HG03095 (cell line): ENCODE results near the gene IL17B.
"Not testable (repeated sequence)": the region's sequence is repeated elsewhere in the genome, so short reads cannot be mapped to it uniquely, and the experiment has no call there.

Experiments used
- ATAC-seq: cut with Tn5 transposase; IDR thresholded peaks from one replicate; pipeline ENCODE4 v1.9.1; 2021; ENCODE audit warnings: moderate library complexity; ENCODE audit not compliant: unreplicated experiment

The IL17B gene

DNA sequence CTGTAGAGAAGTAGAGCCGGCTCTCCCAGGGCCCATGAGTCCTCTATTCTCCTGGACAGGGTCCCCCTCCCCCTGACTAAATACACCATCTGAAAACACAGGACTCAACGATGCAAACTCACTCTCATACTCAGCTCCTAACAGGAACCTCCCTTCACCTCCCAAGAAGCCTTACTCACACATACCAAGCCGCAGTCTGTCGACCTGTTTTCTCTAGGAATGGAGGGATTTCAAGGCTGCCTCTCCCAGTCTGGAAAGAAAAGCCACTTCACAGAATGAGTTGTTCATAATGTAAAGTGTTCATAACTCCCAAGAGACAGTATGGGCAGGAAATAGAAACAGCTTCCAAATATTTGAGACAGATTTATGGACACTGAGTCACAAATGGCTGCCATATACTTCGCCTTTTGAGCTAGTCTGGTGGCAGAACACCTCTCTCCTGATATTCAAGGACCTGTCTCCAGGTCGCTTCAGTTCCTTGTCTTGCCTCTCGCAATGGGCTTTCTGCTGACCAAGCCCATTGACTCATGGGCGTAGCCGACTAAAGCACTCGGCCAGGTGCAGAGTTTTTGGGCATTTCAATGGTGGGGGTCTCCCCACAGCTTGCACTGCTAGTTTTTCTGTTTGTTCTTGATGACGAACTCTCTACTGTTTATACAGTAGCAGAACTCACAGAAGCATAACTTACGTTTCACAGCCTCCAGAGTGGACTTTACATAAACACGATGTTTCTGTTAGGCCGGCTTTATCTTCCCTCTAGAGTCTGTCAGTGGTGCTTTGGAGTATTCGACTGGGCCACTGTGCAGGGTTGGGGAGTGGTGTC is 25.0 kb upstream of the IL17B start:
- ATAC-seq: no peak

DNA sequence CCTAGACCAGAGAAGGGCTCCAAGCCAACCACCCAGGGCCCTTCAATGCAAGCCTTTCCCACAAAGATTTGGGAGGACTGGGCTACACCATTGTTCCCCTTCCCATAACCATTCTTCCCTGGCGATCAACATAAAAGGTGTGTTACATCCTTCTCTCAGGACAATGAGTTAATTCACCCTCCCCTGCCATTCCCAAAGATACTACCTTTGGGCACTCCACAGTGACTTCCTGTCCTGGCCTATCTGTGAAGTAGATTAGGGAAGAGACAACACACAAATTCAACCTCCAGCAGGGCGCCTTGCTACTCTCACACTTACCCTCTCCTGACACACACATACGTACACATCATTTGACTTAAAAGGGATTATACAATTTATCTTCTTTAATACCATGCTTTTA is 23.2 kb upstream of the IL17B start:
- no peak for ATAC-seq

DNA sequence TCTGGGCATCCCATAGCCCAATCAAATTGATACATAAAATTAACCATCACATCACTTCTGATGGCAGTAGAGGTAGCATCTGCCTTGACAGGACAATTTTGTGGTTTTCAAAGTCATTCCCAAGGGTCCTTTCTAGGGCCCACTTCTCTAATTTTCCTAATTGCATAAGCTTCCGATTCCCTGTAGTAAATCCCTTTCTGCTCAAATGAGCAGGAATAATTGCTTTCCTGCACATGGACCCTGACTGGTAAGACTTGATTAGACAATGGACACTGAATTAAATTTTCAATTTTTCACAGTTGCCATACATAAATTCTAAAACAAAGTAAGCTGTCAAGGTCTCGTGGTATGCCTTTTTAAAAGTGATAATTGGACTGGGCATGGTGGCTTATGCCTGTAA is 22.0 kb upstream of the IL17B start:
- no peak for ATAC-seq

DNA sequence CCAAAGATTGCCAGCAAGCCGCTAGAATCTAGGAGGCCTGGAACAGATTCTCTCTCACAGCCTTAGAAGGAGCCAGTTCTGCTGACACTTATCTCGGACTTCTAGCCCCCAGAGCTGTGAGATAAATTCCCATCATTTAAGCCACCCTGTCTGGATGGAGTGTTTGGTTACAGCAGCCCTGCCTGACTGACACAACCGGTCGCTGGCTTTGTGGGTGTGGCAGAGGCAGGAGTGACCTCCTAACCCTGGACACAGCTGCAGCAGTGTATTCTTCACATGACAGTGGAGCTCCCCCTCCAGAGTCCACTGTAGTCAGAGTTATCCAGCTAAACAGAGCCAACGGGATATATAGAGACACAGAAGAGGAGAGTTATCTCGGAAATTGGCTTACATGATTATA is 21.2 kb upstream of the IL17B start:
- no peak for ATAC-seq

DNA sequence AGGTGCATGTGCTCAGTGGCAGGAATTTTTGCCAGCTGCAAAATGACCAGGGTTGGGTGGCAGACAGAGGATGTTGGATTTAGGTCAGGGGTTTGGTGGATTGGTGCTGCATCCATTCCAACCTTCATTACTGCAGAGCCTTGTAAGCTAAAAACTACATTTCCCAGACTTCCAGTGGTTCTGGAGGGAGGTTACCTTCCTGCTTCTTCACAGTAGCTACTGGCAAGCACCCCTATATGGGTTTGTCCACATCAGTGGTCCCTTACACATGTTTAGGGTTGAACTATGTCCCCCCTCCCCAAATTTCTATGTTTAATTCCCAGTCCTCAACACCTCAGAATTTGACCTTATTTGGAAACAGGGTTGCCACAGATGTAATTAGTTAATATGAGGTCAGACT is 20.7 kb upstream of the IL17B start:
- no peak for ATAC-seq

DNA sequence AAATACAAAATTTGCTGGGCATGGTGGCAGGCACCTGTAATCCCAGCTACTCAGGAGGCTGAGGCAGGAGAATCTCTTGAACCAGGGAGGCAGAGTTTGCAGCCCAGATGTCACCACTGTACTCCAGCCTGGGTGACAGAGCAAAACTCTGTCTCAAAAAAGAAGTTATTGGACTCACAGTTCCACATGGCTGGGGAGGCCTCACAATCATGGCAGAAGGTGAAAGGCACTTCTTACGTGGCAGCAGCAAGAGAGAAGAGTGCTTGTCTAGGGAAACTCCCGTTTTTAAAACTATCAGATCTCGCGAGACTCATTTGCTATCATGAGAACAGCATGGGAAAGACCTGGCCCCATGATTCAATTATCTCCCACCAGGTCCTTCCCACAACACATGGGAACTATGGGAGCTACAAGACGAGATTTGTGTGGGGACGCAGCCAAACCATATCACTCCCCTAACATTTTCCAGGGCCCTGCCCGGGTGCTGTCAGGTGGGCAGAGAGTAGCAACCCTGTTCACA is 19.7 kb upstream of the IL17B start:
- not testable (repeated sequence) for ATAC-seq

DNA sequence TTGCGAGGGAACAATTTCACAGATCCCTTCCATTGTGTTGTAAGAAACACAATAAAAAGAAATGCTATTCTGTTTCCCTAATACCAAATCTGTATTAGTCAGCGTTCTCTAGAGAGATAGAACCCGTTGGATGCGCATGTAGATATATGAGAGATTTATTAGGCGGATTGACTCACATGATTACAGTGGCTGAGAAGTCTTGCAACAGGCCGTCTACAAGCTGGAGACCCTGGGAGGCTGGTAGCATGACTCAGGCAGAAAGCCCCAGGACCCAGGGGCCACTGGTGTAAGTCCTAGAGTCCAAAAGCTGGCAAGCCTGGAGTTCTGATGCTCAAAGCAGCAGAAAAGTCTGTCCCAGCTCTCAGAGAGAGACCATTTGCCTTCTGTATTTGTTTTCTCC is 18.4 kb upstream of the IL17B start:
- ATAC-seq: no peak

DNA sequence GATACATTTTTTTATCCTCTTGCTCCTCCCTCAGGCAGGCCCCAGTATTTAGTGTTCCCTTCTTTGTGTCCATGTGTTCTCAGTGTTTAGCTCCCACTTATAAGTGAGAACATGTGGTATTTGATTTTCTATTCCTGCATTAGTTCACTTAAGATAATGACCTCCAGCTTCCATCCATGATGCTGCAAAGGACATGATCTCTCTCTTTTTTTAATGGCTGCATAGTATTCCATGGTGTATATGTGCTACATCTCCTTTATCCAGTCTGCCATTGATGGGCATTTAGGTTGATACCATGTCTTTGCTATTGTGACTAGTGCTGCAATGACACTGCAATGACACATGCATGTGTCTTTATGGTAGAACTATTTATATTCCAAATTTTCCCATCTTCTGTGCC is 15.9 kb upstream of the IL17B start:
- not testable (repeated sequence) for ATAC-seq

DNA sequence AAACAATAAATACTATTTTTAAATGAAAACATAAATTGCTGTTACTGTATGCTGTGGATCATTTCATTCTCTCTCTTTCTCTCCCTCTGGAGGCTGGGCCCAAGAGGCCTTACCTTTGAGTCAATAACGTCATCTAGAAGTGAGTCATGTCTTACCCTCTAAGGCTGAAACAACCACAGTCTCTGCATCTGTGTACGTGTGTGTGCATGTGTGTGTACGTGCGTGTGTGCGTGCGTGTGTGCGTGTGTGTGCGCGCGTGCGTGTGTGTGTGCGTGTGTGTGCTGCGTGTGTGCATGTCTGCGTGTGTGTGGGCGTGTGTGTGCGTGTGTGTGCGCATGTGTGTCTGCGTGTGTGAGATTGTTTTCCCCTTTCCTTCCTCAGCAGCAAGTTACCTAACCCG is 13.6 kb upstream of the IL17B start:
- ATAC-seq: no peak

DNA sequence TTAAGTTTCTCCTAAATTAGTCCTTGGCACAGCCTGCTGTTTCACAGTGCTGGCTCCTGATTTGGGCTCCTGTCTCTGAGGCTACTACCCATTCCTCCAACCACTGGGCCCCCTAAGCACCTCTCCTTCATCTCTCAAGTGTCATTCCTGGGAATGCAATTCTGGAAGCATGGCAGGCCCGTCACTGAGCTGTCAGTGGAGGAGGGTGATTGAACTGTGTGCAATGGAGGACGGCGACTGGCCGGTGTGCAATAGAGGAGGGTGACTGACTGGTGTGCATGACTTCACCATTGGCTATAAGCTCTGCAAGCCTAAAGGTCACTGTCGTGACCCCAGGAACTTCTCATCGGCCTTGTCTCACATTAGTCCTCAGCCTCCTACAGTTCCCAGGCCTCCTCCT is 12.4 kb upstream of the IL17B start:
- ATAC-seq: no peak

DNA sequence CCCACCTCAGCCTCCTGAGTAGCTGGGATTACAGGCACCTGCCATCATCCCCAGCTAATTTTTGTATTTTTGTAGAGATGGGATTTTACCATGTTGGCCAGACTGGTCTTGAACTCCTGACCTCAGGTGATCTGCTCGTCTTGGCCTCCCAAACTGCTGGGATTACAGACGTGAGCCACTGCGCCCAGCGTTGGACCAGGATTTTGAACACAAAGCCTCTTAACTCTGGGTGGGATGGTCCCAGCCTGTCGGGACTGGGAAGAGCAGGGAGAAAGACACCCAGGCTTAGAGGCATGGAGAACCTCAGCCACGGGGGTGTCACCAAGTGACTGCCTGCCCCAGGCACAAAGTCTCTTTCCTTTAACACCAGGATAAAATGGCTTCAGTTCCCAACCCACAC is 12.0 kb upstream of the IL17B start:
- ATAC-seq: not testable (repeated sequence)

DNA sequence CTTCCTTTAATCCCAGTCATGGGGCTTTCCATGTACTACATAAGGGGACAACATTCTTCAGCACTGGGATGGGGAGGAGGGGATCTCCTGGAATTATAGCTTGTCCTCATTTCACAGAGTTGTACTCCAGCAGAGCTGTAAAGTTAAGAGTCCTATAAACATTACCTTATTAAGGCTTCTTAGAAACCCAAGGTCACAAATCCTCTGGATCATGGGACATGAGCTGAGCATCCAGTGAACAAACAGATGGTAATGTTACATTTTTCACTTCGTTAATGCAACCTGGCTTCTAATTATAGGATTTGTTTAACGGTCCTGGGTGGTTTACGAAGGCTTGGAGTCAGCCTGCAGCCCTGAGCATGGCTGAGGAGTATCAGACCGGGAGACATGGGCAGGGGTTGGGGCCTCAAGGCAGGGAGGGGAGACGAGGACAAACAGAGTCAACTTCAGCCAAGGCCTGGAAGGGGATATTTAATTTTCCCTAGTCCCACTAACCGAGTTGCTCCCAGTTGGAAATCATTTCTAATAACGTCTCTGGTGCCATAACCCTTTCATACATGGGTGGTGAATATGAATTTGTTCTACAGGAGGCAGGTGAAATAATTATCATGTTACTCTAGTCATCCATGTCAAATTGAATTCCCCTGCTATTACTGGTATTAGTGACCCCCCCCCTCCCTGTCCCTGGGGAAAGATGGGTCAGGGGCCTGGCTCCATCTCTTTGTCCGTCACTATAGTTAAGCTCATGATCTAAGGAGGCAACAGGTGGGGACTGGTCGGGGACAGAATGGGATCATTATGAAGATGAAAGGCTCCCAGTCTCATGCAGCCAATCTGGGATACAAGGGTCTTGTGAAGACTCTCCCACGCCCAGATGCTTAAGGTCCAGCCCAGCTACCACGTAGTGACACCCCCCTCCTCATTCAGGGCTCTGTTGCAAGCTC is 10.7 kb upstream of the IL17B start:
- ATAC-seq: no peak

DNA sequence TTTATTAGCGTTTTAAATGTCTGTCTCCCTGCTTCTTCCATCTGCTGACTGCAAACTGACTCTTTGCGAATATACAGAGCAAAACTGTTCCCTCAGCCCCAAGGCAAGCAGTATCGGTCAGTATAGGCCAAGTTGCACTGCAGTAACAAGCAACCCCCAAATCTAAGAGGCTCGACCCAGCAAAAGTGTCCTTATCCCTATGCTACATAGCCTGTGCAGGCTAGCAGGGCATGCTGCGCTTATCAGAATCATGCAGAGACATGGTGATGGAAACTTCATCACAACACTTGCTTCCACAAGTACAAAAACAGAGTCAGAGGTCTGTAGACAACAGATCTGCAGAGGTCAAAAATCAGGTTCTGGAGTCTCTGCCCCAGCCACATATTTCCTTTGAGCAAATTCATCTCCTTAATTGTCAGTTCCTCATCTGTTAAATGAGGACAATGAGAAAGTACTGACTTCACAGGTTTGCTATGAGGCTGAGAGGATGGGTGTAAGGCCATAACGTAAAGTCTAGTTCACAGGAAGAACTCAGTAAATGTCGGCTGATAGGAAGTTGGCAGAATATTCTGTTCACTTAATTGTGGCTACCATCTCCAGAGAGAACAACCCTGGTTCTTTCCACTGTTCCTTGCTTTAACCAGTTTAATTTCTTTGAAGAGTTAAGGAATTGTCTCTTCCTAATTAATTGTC is 9.6 kb upstream of the IL17B start:
- no peak for ATAC-seq

DNA sequence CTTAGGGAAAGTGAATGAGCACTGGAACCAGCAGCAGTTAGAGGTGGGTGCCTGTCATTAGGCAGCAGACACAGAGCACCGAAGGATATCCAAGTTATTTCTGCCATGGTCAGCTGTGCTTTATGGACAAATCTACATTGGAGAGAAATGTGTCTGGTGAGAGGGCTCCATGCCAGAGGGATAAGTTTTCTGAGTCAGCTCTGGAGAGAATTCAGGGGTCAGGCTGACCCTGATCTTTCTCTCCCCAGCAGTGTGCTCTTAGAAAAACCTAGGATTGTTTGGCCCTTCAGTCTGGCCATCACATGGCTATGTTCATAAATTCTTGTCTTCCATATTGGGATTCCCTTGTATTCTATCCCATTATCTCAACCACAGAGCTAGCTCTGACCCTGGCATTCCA is 8.9 kb upstream of the IL17B start:
- ATAC-seq: no peak

DNA sequence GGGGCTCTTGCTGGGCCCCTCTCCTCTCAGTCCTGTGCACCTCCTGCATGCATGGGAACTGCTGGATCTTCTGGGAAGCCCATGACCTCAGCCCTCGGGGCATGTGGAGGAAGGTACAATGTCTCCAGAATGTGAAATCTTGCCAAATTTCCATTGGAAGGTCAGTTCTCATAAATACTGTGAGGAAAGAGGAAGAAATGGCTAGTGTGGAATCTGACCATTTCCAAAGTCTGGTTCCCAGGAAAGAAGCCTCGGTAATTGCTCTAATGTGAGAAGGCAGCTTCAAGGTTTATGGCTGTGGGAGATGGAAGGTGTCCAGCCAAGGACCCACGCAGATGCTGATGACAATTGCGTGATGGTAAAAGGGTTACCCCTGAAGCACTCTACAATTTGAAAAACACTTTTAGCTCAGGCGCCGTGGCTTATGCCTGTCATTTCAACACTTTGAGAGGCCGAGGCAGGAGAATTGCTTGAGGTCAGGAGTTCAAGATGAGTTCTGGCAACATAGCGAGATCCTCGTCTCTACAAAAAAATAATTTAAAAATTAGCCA is 8.1 kb upstream of the IL17B start:
- ATAC-seq: no peak

DNA sequence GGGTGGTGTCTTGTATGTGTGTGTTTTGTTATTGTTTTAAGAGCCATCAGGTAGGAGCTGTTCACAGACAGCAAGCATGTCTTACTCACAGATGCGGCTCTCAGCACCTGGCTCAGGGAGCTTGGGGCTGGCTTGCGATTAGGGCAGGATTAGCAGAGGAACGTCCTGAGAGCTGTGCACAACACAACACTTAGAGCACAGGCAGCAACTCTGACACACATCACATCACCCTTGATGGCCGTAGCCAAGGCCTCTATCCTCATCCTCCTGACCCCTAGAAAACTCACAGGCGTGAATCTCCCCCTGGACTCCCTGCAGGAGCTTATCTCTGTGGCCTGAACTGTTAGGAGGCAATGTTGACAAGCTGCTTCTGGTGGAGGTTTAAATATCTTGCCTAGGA is 7.1 kb upstream of the IL17B start:
- no peak for ATAC-seq

DNA sequence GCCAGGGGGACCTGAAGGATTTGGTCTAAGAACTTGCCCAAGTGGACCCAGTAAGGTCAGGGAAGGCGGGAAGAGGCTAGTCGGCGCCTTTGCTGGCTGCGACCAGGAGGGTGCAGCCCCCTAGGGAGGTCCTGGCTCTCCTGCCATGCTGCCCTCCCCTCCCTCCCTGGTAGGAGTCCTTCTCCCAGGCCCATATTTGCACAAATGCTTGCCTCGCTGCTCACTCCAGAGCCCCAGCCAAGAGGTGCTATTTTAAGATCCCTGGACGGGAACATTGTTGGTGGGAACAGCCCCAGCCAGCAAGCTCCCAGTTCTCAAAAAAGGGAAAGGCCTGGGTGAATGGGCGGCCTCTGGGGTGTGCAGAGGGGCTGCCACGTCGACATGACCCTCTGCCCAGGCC is 4.3 kb upstream of the IL17B start:
- no peak for ATAC-seq

DNA sequence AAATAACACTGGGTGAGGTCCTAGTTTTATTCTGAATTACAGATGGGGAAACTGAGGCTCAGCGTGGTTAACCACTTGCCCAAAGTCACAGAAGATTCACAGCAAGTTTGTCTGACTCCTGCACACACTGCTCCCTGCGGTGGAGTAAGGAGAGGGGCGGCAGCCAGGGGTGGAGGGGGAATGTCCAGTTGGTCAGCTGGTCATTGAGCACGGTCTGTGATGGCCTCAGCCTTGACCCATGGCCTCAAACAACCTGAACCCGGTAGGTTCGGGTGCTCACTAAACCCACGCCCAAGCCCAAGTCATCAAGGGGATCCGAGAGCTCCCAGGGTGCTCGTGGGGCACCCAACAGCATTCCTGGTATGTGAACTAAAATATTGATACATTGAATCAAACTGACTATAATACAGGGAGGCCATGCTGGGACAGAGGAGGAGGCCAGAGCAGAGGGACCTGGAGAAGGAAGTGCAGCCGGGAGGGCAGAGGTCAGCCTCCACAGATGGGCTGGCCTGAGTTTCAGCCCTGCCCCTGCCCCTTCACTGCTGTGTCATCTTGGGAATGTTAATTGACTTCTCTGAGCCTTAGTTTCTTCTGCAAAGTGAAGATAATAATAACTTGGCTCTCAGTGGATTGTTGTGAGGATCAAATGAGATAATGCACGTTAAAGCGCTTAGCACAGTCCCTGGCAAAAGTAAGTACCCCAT is 3.6 kb upstream of the IL17B start:
- ATAC-seq: no peak

DNA sequence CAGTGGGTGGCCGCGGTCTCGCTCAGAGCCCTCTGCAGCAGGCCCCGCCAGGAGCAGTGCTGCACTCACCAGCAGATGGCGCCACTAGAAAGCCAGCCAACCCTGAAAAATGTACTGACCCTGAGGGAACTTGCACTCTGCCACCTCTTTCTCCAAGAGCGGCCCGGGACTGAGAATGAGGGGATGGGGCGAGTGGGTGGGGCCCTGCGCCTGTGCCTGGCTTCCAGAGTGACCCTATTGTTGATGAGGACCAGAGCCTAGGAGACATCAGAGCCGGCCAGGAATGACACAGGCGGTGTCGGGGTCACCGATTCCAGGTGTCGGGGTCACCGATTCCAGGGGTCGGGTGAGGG is 2.9 kb upstream of the IL17B start:
- no peak for ATAC-seq

DNA sequence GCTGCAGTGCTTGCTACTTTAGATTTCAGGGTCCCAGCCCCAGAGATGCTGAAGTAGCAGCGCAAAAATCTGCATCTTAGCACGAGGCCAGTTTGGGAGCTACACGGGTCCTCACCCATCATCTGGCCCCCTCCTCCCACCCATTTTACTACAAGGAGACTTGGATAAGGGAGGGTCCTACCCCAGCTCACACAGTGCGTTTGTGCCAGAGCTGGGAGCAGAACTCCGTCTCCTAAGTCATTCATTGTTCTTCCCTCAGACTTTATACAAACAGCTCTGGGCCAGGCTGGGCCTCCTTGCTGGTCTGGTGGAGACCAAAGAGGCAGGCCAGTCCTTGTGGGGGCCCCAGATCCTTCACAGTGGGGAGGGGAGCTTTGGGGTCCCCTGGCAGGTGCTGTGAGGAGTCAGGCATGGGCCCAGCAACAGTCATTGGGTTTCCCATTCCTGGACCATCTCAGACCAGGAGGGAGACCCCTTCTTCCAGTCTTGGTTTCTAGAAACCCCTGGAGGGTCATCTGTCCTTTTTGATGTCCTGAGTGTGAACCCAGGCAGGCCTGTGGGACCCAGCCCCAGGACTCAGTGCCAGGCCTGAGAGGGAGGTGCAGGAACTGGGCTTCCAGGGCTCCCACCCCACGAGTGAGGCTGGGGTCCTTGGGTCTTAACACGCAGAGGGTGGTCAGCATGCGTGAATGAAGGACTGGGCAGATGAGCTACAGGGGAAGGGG is 2.3 kb upstream of the IL17B start:
- no peak for ATAC-seq
